Measurements from ENCODE around the gene HSPG2.

- TF ChIP-seq CTCF (IDR thresholded peaks at IDR 0.05) (no peak), POLR2A (IDR thresholded peaks at IDR 0.05) (no peak)
Observed at GRCh38 chr1:21913258-21913657, 23.9 kb downstream of the HSPG2 start.

All from gastroesophageal sphincter (tissue), 3 donors.